Fibroblast of gingiva (primary cell): Measurements from ENCODE around the gene SMYD3.

Source experiments
- DNase-seq: peaks from one replicate; pipeline ENCODE4 v3.0.0-alpha.2; 2011; ENCODE audit warnings: low read depth

SMYD3 gene

DNA sequence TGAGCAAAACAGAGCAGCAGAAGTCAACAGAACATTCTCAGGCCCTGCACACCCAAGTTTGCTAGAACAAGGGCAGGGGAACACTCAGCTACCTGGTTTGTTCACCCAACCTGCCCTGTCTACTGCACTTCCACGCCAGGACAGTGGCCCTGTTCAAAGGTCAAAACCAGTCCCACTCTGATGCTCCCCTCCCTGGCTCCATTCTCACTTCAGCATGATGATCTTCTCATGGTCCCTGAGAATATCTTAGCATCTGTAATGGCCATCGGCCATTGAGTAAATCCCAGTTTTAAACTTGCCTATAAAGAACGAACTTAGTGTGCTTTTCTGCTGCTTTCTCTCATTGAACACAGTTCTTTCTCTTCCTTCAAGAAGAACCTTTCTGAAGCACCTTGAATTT, 293.6 kb downstream of the SMYD3 start:
- no peak for DNase-seq

DNA sequence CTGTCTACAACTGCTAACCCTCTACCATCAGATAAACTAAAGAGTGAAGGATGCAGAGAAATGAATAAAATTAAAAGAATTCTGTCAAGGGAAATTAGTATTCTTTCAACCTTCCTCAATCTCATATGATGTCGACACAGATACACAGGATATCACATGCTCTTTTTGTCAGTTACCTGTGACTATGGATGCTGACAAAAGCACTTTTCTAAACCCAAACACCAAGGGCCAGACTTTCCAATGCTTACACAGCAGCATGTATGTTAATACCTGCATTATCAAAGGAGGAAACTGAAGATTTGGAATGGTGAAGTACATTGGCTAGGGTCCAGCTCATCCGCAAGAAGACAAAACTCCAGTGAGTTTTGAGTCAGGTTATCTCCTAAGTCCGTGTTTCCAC, 294.0 kb downstream of the SMYD3 start:
- no peak for DNase-seq

DNA sequence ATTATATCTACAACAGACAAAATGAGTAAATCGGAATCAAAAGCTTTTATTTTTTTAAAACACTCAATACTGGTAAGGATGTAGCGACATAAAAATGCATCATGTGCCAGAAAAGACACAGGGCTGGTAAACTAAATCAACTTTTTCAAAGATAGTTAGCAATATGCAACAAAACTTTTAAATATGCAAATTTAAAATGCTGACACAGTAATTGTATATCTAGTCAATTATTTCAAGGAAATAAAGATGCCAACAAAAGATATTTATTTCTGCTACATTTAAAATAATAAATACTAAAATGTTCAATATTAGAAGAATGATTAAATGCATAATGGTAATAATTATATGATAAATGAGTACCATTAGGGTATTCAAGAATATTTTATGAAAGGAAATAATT, 295.1 kb downstream of the SMYD3 start:
- no peak for DNase-seq

GRCh38 chr1:246210756-246211155, 296.3 kb downstream of the SMYD3 start:
- no peak for DNase-seq

GRCh38 chr1:246208105-246208504, 299.0 kb downstream of the SMYD3 start:
- no peak for DNase-seq

- no peak for DNase-seq
Measured at GRCh38 chr1:246203180-246203579, 303.9 kb downstream of the SMYD3 start.

GRCh38 chr1:246200738-246201137, 306.3 kb downstream of the SMYD3 start:
- no peak for DNase-seq

DNA sequence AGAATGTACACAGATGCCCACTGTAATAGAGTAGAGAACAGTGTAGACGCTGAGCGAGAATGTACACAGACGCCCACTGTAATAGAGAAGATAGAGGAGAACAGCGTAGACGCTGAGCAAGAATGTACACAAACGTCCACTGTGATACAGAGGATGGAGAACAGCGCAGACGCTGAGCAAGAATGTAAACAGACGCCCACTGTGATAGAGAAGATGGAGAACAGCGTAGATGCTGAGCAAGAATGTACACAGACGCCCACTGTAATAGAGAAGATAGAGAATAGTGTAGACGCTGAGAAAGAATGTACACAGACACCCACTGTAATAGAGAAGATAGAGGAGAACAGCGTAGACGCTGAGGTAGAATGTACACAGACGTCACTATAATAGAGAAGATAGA, 306.9 kb downstream of the SMYD3 start:
- DNase-seq, result no peak

DNA sequence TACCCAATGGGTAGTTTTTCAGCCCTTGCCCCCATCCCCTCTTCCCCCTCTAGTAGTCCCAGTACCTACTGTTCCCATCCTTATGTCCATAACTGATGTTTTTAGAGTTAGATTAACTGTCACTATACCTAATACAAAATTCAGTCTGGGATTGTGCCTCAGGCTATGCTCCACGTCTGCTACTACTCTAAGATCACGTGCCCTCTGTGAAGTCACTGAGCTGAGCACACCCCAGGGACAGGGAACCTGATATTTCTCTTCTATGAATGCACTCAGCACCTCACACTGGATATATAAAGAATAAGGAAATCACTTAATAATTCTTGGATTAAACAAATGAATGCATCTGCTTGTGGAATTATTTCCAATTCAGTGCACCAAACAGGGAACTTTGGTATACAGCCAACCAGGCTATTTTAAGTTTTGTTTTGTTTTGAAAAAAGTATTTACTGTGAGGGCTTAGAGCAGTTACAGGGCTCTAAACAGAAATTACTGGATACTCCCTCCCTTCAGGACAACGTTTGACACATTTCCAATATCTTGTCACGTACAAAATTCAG, 307.9 kb downstream of the SMYD3 start:
- DNase-seq, result peak; percentile 42

- DNase-seq, result no peak
Measured at GRCh38 chr1:246198115-246198816, 308.8 kb downstream of the SMYD3 start.

GRCh38 chr1:246197076-246197475, 310.0 kb downstream of the SMYD3 start:
- DNase-seq, result no peak

DNA sequence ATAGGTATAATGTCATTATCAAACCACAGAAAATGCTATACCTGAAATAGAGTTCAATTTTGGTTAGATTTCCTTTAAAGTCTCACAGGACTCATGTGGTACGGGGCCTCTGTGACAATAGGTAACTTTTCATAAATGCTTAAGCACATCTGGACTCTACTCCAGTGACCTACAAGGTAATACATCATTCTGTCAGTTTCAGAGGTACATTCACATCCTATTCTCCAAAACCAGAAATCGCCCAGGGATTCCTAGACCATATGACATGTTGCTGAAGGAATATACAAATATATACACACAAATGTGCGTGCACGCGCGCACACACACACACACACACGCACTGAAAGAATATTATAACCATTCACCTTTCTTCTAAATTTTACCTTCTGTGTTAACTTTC, 311.8 kb downstream of the SMYD3 start:
- DNase-seq, result no peak

GRCh38 chr1:246193537-246193936, 313.5 kb downstream of the SMYD3 start:
- DNase-seq, result no peak

GRCh38 chr1:246189126-246189525, 318.0 kb downstream of the SMYD3 start:
- no peak for DNase-seq

GRCh38 chr1:246187834-246188372, 319.2 kb downstream of the SMYD3 start:
- no peak for DNase-seq

GRCh38 chr1:246184503-246184902, 322.6 kb downstream of the SMYD3 start:
- no peak for DNase-seq

GRCh38 chr1:246182149-246182851, 324.8 kb downstream of the SMYD3 start:
- no peak for DNase-seq

DNA sequence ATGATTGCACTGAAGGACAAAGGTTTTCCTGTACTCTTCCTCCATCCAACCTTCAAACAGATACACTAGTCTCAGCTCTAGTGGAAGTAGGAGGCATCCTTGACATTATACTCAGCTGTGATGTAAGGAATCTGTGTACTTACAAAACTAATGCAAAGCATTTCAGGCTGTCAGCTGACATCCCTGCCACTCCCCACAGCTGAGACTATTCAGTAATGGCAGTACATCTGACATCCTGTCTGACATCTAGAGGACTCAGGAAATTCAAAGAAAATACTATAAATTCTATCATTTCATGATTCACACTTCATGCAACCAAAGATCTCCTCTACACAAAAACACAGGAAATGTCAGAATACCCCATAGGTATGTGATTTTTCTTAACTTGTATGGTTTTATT, 325.8 kb downstream of the SMYD3 start:
- DNase-seq, result no peak

DNA sequence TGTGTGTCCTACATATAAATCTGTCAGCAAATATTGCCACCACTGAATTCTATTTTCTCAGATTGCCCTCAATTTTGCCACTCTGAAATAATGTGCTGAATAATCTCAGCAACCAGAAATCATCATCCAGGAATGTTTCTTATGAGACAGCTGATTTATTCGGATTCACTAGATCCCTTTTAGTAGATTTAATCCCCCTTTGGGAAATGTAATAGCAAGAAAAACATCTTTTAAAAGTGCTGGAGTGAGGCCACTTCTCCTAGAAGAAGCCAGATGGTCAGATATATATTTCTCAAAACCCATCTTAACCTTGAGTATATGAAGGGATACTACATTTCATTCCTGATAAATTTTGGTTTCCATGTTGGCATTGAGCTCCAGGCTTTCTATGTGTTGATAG, 327.7 kb downstream of the SMYD3 start:
- DNase-seq, result no peak

- no peak for DNase-seq
Measured at GRCh38 chr1:246178717-246179311, 328.3 kb downstream of the SMYD3 start.

GRCh38 chr1:246176126-246177024, 330.7 kb downstream of the SMYD3 start:
- DNase-seq, result no peak
